Kidney (tissue), 14 donors: ENCODE results near the gene C20orf202. TPM values are rescaled to one million over a fixed set of nuclear protein-coding genes. Genes with fewer than 3 reads are reported as not detected.

ENCODE experiments used
- DNase-seq, 5 donors: peaks; one replicate each; pipeline ENCODE4 v3.0.0-alpha.2; 2013 to 2020
- FAIRE-seq: peaks from 2 replicates; lab custom pipeline; 2012; peaks lifted over from hg19 to GRCh38; lab: Jason Lieb, UNC
- H3K27ac ChIP-seq, 2 donors: one replicate each; pipeline ENCODE4 v1.7.0; 2013; ENCODE audit warnings: low read depth in 2 of 2, low read length in 2 of 2, inconsistent platforms in 1 of 2
- H3K27me3 ChIP-seq: one replicate; pipeline ENCODE4 v1.7.1; 2013; ENCODE audit warnings: low read length, inconsistent platforms; ENCODE audit not compliant: control insufficient read depth, insufficient read depth
- H3K36me3 ChIP-seq, 3 donors: one replicate each; pipeline versions ENCODE4 v1.7.0 to v1.7.1; 2013; ENCODE audit warnings: low read length in 3 of 3, control low read depth in 1 of 3, inconsistent platforms in 1 of 3; ENCODE audit not compliant: insufficient read depth in 3 of 3, control insufficient read depth in 2 of 3
- H3K4me1 ChIP-seq, 3 donors: one replicate each; pipeline versions ENCODE4 v1.7.0 to v1.7.1; 2013; ENCODE audit warnings: low read length in 3 of 3, inconsistent platforms in 1 of 3, low read depth in 1 of 3; ENCODE audit not compliant: control insufficient read depth in 2 of 3, insufficient read depth in 2 of 3
- H3K4me3 ChIP-seq, 3 donors: one replicate each; pipeline versions ENCODE4 v1.7.0 to v1.8.1; 2013; ENCODE audit warnings: low read length in 3 of 3, control low read depth in 1 of 3, inconsistent platforms in 1 of 3
- H3K9ac ChIP-seq, 3 donors: one replicate each; pipeline versions ENCODE4 v1.7.0 to v1.7.1; 2013; ENCODE audit warnings: low read length in 3 of 3, control low read depth in 1 of 3, inconsistent platforms in 1 of 3
- H3K9me3 ChIP-seq, 3 donors: one replicate each; pipeline versions ENCODE4 v1.7.0 to v1.7.1; 2013; ENCODE audit warnings: low read length in 3 of 3, control low read depth in 1 of 3, inconsistent platforms in 1 of 3; ENCODE audit not compliant: control insufficient read depth in 2 of 3, insufficient read depth in 1 of 3
- intact Hi-C: fragments of 100-400 bp; cut with DNase I; formaldehyde crosslinking; loops from one replicate; pipeline ENCODE4 v1.11.1; 2022
- polyA plus RNA-seq: library from polyadenylated mRNA; stranded (reverse); fragments of 350-450 nt; fragmentation: Illumina TruSeq; extraction: RNeasy Lipid Tissue Mini Kit (QIAGEN cat#74804); gene quantifications from one replicate; pipeline ENCODE4 v1.2.3, GENCODE V29; 2014; ENCODE audit warnings: low read depth, low replicate concordance; ENCODE audit not compliant: insufficient read depth
- total RNA-seq: library from RNA; stranded (reverse); fragmentation: NEBNext Ultra II Directional; extraction: Animal tissue kit (Norgen Biotek cat#: 25700); gene quantifications from one replicate; pipeline ENCODE4 v1.2.1, GENCODE V29; 2021
- TF ChIP-seq, protein P1 (sequence below): IDR thresholded peaks from 3 replicates; pipeline ENCODE4 v1.5.1; 2012; ENCODE audit warnings: mild to moderate bottlenecking, moderate library complexity, borderline replicate concordance; ENCODE audit not compliant: insufficient read depth; ENCODE audit errors: extremely low read depth
- donor health status: control.
- donor health status: control.
- donor health status: control.
- donor health status: control.
- donor health status: control.
- donor health status: DM: yes; HTN: yes; CAD: no.
- donor health status: Normal renal cell carcinoma (clear cell type).

Gene C20orf202
- total and polyA plus RNA-seq, 2 donors from 2014 or later: 0.16 to 0.73 TPM

DNA sequence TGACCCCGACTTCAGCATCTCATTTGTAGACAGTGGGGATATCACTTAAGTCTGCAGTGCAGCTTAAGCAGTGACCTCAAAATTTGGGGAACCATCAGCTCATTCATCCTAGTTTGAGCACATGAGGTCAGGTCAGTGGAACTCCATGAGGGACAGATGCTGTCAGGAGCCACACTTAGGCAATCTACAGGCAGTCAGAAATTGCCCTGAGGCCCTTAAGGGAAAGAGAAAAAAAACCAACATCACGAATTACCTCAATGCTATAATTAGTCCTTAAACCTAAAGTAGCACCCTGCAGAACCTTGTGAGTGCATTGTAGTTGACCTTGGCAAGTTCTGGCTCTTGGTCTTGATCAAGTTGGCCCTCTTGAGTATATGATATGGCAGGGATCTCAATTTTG is 39.6 kb upstream of the C20orf202 start:
- TF ChIP-seq, protein P1, sequence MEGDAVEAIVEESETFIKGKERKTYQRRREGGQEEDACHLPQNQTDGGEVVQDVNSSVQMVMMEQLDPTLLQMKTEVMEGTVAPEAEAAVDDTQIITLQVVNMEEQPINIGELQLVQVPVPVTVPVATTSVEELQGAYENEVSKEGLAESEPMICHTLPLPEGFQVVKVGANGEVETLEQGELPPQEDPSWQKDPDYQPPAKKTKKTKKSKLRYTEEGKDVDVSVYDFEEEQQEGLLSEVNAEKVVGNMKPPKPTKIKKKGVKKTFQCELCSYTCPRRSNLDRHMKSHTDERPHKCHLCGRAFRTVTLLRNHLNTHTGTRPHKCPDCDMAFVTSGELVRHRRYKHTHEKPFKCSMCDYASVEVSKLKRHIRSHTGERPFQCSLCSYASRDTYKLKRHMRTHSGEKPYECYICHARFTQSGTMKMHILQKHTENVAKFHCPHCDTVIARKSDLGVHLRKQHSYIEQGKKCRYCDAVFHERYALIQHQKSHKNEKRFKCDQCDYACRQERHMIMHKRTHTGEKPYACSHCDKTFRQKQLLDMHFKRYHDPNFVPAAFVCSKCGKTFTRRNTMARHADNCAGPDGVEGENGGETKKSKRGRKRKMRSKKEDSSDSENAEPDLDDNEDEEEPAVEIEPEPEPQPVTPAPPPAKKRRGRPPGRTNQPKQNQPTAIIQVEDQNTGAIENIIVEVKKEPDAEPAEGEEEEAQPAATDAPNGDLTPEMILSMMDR: no peak
- Histone ChIP-seq H3K36me3 (peaks cover 12 to 64% (median 55%) of the 10 kb centered on the region in 3 donors), H3K9ac (no peak overlapping the region), H3K4me3 (no peak overlapping the region), H3K4me1 (no peaks in the 10 kb centered on the region), H3K27ac (no peak overlapping the region), H3K27me3 (no peaks in the 10 kb centered on the region), H3K9me3 (no peaks in the 10 kb centered on the region)
- FAIRE-seq (no peak), DNase-seq (no peak)
- intact Hi-C loops: no loop called here

DNA sequence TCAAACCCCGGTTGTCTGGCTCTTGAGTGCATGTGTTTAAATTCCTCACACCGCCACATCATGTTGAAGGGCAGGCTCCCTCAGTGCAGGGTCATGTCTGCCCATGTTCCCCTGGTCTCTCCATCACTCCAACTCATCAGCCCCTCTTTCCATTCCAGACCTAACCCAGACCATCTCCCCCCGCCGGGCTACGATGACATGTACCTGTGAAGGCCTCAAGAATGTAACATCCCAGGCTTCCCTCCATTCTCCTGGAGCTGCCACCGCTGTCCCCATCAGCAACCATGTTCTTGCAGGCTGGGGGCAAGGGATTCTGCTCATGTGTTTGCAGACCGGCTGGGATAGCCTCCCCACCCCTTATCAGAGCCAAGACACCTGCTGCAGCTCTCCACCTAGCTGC is 38.4 kb upstream of the C20orf202 start:
- H3K4me3 ChIP-seq: no peak overlapping the region
- FAIRE-seq (no peak), DNase-seq (no peak)
- TF ChIP-seq, protein P1: no peak
- no peaks in the 10 kb centered on the region for H3K27me3 ChIP-seq
- H3K9ac ChIP-seq: no peak overlapping the region
- no peaks in the 10 kb centered on the region for H3K9me3 ChIP-seq
- H3K27ac ChIP-seq: no peak overlapping the region
- H3K4me1 ChIP-seq: no peaks in the 10 kb centered on the region
- peaks cover 16 to 76% (median 62%) of the 10 kb centered on the region in 3 donors for H3K36me3 ChIP-seq
- intact Hi-C loops: no loop called here

DNA sequence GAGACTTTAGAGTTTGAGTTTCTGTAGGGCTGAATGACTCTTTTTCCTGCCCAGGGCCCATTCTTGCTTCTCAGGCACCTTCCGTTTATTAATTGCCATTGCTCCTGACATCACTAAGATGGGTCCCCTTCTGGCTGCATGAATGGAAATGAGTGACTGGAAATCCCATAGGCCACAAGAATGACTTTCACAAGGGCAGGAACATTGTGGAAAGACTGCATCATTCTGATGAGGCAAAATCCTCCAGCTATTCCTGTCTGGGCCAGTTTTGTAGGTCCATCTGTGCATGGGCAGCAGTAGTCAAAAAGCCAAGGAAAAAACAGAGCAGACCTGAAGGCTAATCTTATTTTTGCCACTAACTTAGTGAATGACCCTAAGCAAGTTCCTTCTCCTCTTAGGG is 37.7 kb upstream of the C20orf202 start:
- FAIRE-seq (no peak), DNase-seq (no peak)
- TF ChIP-seq, protein P1: no peak
- intact Hi-C loops: no loop called here
- H3K9me3 ChIP-seq: no peaks in the 10 kb centered on the region
- H3K27ac ChIP-seq: no peak overlapping the region
- H3K4me1 ChIP-seq: no peaks in the 10 kb centered on the region
- H3K9ac ChIP-seq: no peak overlapping the region
- no peaks in the 10 kb centered on the region for H3K27me3 ChIP-seq
- peaks cover 16 to 75% (median 61%) of the 10 kb centered on the region in 3 donors for H3K36me3 ChIP-seq
- no peak overlapping the region for H3K4me3 ChIP-seq

DNA sequence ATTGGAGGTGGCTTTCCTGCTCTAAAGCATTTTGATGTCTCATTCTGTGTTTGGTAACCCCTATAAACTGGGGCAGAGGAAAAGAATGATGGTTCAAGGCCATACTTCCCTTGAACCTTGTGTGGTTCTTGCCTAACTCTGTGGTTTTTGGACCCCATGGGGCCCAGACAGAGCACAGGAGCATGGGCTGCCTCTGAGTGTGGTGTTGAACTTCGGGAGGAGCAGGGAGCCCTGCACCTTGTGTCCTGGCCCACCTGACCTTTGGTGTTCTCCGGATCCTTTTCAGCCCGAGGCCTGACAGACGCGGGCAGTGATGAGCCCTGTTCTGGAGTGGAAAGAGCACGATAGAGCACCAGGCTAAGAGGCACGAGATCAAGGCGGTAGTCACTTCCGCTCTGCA is 37.3 kb upstream of the C20orf202 start:
- no peak overlapping the region for H3K9ac ChIP-seq
- peaks cover 16 to 75% (median 61%) of the 10 kb centered on the region in 3 donors for H3K36me3 ChIP-seq
- FAIRE-seq (no peak), DNase-seq (no peak)
- no peaks in the 10 kb centered on the region for H3K9me3 ChIP-seq
- no peaks in the 10 kb centered on the region for H3K4me1 ChIP-seq
- intact Hi-C loops: no loop called here
- H3K27me3 ChIP-seq: no peaks in the 10 kb centered on the region
- TF ChIP-seq, protein P1: no peak
- H3K4me3 ChIP-seq: no peak overlapping the region
- no peak overlapping the region for H3K27ac ChIP-seq
